MM.1S (cell line): ENCODE results near the gene NUAK2.

Experiments
- EZH2 ChIP-seq: fragments of 300-600 bp; sonication (generic); optimal IDR thresholded peaks from 2 replicates; pipeline ENCODE3; 2017; ENCODE audit warnings: low read depth, mild to moderate bottlenecking, antibody characterized with exemption, low read length, mixed read lengths
- EZH2phosphoT487 ChIP-seq: fragments of 300-600 bp; sonication (generic); IDR thresholded peaks from 2 replicates; pipeline ENCODE4 v1.6.1; 2018; ENCODE audit warnings: antibody characterized with exemption, low read length
- TF ChIP-seq, protein P1 (sequence below): fragments of 300-600 bp; sonication (generic); IDR thresholded peaks from 2 replicates; pipeline ENCODE4 v1.5.1; 2016; ENCODE audit warnings: antibody characterized with exemption, low read length, mixed read lengths

GRCh38 chr1:205319081-205320018 lies 2.2 kb downstream of the NUAK2 start:
- TF ChIP-seq, protein P1, sequence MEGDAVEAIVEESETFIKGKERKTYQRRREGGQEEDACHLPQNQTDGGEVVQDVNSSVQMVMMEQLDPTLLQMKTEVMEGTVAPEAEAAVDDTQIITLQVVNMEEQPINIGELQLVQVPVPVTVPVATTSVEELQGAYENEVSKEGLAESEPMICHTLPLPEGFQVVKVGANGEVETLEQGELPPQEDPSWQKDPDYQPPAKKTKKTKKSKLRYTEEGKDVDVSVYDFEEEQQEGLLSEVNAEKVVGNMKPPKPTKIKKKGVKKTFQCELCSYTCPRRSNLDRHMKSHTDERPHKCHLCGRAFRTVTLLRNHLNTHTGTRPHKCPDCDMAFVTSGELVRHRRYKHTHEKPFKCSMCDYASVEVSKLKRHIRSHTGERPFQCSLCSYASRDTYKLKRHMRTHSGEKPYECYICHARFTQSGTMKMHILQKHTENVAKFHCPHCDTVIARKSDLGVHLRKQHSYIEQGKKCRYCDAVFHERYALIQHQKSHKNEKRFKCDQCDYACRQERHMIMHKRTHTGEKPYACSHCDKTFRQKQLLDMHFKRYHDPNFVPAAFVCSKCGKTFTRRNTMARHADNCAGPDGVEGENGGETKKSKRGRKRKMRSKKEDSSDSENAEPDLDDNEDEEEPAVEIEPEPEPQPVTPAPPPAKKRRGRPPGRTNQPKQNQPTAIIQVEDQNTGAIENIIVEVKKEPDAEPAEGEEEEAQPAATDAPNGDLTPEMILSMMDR = no peak
- TF ChIP-seq EZH2phosphoT487 (no peak), EZH2 (no peak)
